HG02943 (cell line): ENCODE results near the gene EIF1.

Source experiments
- ATAC-seq: cut with Tn5 transposase; IDR thresholded peaks from one replicate; pipeline ENCODE4 v1.9.1; 2021; ENCODE audit warnings: mild to moderate bottlenecking, low read depth, moderate library complexity; ENCODE audit not compliant: unreplicated experiment

Gene EIF1

DNA sequence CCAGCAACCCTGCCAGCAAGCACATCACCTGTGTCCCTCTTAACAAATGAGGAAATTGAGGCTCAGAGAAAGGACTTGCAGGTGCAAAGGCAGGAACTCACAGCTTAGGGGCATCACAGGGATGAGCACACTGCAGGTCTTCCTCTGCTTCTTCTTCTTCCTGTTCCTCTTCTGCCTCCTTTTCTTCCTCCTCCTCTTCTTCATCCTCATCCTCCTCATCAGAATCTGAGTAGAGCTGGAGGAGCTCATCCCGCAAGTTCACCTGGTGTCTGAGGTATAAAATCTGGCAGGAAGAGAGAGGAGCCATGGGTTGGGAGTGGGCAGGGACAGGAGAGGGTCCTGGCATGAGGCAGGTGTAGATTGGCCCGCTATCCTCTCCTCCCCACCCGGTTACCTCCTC lies 43.2 kb downstream of the EIF1 start:
- no peak for ATAC-seq

GRCh38 chr17:41733348-41734138 lies 44.9 kb downstream of the EIF1 start:
- ATAC-seq, result no peak

DNA sequence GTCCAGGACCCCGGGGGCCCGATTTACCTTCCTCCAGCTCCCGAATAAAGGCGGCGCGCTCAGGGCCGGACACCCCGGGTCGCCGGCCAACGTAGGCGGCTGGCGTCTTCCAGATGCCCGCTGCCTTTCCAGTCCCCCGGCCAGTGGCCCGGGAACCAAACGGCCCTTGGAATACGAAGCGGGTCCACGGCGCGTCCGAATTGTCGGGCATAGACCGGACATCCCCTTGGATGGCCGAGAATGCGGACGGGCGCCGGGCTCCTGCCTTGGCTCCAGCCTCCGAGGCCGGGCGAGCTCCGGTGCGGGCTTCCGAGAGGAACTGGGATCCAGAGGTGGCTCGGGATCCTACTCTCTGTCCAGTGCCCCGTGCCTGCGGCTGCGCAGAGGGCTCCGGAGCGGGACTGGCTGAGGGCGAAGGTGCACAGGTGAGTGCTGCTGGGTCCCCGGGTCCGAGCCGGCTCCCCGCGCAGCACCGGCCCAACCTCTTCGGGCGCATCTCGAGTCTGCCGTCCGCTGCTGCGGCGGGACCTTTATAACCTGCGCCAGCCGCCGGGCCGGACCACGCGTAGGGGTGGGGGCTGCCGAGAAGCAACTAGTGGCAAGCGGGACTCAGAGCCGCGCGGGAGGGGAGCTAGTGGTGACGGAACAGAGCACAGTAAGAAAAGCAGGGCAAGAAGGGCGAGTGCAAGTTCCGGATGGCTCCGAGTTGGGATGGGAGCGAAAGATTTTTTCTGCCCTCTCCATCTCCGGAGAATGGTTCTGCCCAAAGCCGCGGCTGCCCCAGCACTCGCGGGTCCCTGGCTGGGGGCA lies 45.7 kb downstream of the EIF1 start, which contains the start of gene HAP1:
Gene HAP1, minus strand, starts transcription at position 505 of the 810 bp plus-strand sequence. Its CDS starts 9 bp downstream, at position 496.
- ATAC-seq, result no peak

DNA sequence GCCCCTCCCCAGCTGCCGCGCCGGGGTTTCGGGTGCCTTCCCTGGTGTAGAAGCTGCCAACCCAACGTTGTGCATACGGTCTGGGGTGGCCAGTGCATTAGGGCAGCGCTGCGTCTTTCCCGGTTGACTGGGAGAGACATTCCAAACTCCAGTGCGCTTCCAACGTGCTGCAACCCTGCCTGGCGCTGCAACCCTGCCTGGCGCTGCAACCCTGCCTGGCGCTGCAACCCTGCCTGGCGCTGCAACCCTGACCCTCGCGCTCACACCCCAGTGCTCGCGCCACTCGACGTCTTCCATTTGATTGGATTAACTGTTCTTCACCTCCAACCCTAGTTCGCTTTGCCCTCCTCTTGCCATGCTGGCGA lies 46.2 kb downstream of the EIF1 start:
- ATAC-seq, result no peak

DNA sequence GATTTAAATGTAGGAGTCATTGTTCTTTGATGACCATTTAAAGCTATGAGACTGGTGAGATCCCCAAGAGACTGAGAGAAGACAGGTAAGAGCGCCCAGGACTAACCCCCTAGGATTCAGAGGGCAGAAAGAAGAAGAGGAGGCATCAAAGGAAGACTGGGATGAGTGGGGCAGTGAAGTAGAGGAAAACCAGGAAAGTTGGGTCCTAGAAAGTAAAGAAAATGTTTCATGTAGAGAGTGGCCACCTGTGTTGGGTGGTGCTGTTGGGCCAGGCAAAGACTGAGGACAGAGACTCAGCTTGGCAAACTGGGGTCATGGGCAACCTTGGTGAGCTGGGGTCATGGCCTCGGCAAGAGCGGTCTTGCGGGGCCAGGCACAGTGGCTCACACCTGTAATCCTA lies 47.1 kb downstream of the EIF1 start:
- no peak for ATAC-seq

DNA sequence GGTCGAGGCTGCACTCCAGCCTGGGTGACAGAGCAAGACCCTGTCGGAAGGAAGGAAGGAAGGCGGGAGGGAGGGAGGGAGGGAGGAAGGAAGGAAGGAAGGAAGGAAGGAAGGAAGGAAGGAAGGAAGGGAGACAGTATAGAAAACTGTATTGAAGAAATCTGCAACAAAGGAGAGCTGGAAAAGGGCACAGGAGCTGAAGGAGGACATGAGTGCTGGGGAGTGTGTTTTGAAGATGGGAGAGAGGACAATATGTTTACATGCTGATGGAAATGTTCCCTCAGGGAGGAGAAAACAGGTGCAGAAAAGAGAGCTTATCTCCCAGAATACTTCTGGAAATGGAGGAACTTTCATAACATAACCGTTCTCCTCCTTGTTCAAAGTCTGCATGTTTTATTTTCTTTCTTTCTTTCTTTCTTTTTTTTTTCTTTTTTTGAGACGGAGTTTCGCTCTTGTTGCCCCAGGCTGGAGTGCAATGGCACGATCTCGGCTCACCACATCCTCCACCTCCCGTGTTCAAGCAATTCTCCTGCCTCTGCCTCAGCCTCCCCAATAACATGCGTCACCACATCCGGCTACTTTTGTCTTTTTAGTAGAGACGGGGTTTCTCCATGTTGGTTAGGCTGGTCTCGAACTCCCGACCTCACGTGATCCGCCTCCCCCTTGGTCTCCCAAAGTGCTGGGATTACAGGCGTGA lies 48.4 kb downstream of the EIF1 start:
- no peak for ATAC-seq

DNA sequence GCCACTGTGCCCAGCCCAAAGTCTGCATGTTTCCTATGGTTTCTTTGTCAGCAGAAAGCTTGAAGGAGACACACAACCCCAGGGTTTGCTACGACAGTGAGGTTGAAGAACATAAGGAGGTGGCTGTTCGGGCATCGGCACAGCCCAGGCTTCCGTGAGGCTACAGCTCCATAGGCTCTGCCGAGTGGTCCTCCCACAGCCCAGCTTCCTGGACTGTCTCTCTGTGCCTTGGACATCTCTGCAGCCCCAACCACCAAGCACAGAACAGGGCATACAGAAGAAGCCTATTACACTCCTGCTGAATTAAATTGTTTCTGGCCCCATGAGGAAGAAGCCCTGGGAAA lies 49.0 kb downstream of the EIF1 start:
- no peak for ATAC-seq

- ATAC-seq, result no peak
These were observed 49.6 kb downstream of the EIF1 start for GRCh38 chr17:41738077-41738800.

DNA sequence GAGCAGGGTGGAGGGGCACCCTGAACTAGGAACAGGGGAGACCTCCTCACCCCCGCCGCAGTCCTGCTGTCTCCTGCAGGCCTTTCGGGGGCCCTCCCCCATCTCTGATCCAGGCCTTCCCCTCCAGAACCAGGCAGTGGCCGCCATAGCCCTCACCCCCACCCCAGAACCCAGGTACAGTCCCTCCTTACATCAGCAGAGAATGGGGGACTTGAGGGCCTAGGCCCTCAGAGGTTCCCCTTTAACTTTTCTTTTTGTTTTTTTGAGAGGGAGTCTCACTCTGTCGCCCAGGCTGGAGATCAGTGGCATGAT lies 50.1 kb downstream of the EIF1 start:
- no peak for ATAC-seq

DNA sequence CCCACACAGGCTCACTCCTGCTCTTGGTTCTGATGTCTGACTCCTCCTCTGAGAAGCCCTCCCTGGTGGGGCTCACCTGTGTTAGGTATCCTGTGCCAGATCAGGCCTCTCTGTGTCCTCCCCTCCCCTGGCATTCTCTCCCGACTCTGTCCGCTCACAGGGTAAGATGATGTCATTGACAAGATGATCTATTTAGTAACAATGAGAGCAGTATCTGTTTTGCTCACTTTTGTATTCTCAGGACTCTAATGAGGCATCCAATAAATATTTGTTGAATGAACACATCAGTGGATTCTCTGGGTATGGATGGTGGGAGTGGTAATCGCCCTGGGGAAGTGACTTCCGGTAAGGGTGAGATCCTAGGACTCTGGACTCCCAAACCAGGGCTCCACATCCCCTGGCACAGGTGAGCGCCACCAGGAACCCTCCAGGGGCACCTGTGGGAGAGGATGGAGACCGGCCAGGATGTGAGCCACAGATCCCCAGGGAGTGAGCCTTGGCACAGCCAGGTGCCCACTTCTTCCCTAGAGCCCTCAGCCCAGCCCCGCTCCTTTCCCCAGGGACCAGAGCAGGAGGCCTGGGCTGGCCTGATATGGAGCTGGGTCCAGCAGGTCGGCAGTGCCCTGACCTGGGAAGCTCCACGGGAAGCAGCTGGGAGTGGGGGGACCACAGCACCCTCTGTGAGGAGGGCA lies 51.1 kb downstream of the EIF1 start:
- ATAC-seq, result no peak

DNA sequence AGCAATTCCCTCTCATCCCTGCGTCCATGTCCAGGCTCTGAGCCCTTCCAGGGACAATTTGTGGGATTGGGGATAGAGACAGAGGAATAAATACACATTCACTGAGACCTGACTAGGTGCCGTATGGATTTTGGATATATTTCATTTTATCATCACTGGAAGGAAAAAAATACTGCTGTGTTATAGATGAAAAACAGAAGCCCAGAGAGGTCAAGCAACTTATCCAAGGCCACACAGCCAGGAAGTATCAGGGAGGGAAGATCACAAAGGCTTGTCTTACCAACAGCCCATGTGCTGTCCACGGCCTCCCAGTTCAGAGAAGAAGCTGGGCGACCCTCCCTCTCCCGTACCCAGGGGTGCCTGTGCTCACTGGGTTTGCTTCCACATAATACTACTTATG lies 51.8 kb downstream of the EIF1 start:
- ATAC-seq, result no peak

DNA sequence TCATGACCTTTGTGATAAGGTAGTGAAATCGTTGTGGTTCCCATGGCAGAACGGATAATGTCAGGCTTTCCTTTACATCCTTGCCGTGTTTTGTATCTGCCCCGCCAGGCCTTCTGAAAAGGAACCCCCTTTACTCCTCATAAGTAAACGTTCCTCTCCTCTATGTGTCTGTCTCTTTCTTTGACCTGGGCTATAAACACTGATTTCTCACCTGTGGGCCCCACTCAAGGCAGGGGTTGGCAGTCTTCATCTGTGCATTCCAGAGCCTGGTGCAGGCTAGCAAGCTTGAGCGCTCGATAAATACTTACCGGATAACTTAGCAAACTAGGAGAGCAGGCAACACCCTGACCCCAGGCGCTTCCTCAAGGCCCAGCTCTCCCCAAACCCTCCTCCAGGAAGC lies 53.0 kb downstream of the EIF1 start:
- ATAC-seq, result no peak
